Measurements from ENCODE around the gene TNFSF11.

Gene TNFSF11

GRCh38 chr13:42612021-42612765 is 38.2 kb downstream of the TNFSF11 start:
- H3K9me3 ChIP-seq (ENCODE audit: control insufficient read depth, low read length) = no peaks in the 10 kb centered on the region
- H3K36me3 ChIP-seq (ENCODE audit: control insufficient read depth, insufficient read depth, low read length) = no peaks in the 10 kb centered on the region
- no peak overlapping the region for H3K4me3 ChIP-seq (ENCODE audit: extremely low read depth, insufficient read depth, low read length, poor library complexity, severe bottlenecking)
- no peaks in the 10 kb centered on the region for H3K4me1 ChIP-seq (ENCODE audit: control insufficient read depth, insufficient read depth, low read length, poor library complexity, severe bottlenecking)
- WGBS, 2 experiments (ENCODE audit: insufficient coverage in 2 of 2) = 84 to 86% methylated on average over 5 of the region's 7 CpGs
- H3K27ac ChIP-seq (ENCODE audit: low read depth, low read length, severe bottlenecking) = no peak overlapping the region

- H3K4me1 ChIP-seq (ENCODE audit: control insufficient read depth, insufficient read depth, low read length, poor library complexity, severe bottlenecking) = no peaks in the 10 kb centered on the region
- no peak overlapping the region for H3K4me3 ChIP-seq (ENCODE audit: extremely low read depth, insufficient read depth, low read length, poor library complexity, severe bottlenecking)
- no peak overlapping the region for H3K27ac ChIP-seq (ENCODE audit: low read depth, low read length, severe bottlenecking)
- WGBS, 2 experiments (ENCODE audit: insufficient coverage in 2 of 2) = 84 to 87% methylated on average over 3 of the region's 3 CpGs
- no peaks in the 10 kb centered on the region for H3K36me3 ChIP-seq (ENCODE audit: control insufficient read depth, insufficient read depth, low read length)
- H3K9me3 ChIP-seq (ENCODE audit: control insufficient read depth, low read length) = no peaks in the 10 kb centered on the region
Observed at GRCh38 chr13:42614436-42615035, 40.6 kb downstream of the TNFSF11 start.

- Histone ChIP-seq H3K9me3 (ENCODE audit: control insufficient read depth, low read length) (no peaks in the 10 kb centered on the region), H3K27ac (ENCODE audit: low read depth, low read length, severe bottlenecking) (no peak overlapping the region), H3K4me1 (ENCODE audit: control insufficient read depth, insufficient read depth, low read length, poor library complexity, severe bottlenecking) (no peaks in the 10 kb centered on the region), H3K4me3 (ENCODE audit: extremely low read depth, insufficient read depth, low read length, poor library complexity, severe bottlenecking) (no peak overlapping the region), H3K36me3 (ENCODE audit: control insufficient read depth, insufficient read depth, low read length) (no peaks in the 10 kb centered on the region)
- 95 to 97% methylated on average over 5 to 6 of the region's 6 CpGs for WGBS, 2 experiments (ENCODE audit: insufficient coverage in 2 of 2)
Observed at GRCh38 chr13:42615691-42616090, 41.7 kb downstream of the TNFSF11 start.

DNA sequence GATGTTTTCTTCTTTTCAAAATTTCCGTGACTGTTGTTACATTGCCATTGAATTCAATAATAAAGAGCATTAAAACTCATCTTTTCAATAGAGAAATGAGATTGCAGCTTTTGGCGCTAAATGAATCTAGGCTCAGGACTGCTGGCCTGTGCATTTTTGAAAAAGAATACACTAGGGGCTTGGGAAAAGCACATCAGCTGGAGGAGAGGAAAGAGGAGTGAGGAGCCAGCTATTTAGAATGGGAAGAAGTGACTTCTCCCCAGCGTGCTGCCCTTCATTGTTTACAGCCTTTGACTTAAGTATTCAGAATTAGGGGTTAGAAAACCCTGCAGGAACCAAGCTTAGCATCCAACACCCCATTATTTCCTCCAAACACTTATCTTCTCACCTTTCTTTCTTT is 43.3 kb downstream of the TNFSF11 start:
- H3K36me3 ChIP-seq (ENCODE audit: control insufficient read depth, insufficient read depth, low read length) = no peaks in the 10 kb centered on the region
- no peaks in the 10 kb centered on the region for H3K4me1 ChIP-seq (ENCODE audit: control insufficient read depth, insufficient read depth, low read length, poor library complexity, severe bottlenecking)
- H3K4me3 ChIP-seq (ENCODE audit: extremely low read depth, insufficient read depth, low read length, poor library complexity, severe bottlenecking) = no peak overlapping the region
- H3K9me3 ChIP-seq (ENCODE audit: control insufficient read depth, low read length) = no peaks in the 10 kb centered on the region
- no peak overlapping the region for H3K27ac ChIP-seq (ENCODE audit: low read depth, low read length, severe bottlenecking)
- WGBS, 2 experiments (ENCODE audit: insufficient coverage in 2 of 2) = 100% methylated on average over 1 of the region's 3 CpGs; no CpG with 5 or more reads in 1 of the 2 experiments

DNA sequence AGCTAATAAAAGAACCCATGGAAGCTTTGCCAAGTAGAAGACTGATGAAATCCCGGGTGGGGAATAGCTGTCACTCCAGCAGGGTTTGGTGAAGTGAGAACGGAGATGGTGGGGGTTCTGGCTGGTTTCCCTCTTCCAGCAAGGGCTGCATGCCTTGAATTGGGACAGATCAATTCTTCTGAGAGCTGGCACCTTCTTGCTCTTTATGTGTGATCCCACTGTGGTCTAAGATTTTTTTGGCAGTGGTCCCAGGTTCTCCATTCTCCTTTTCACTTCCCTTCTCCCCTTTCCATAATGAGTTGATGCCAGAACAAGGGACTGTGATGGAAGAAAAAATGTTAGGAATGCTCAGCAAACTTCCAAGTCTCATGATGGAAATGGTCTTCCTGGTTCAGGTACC is 50.0 kb downstream of the TNFSF11 start:
- Histone ChIP-seq H3K4me3 (ENCODE audit: extremely low read depth, insufficient read depth, low read length, poor library complexity, severe bottlenecking) (no peak overlapping the region), H3K36me3 (ENCODE audit: control insufficient read depth, insufficient read depth, low read length) (no peaks in the 10 kb centered on the region), H3K4me1 (ENCODE audit: control insufficient read depth, insufficient read depth, low read length, poor library complexity, severe bottlenecking) (no peaks in the 10 kb centered on the region), H3K27ac (ENCODE audit: low read depth, low read length, severe bottlenecking) (no peak overlapping the region), H3K9me3 (ENCODE audit: control insufficient read depth, low read length) (no peaks in the 10 kb centered on the region)
- WGBS, 2 experiments (ENCODE audit: insufficient coverage in 2 of 2) = 75 to 80% methylated on average over 1 to 2 of the region's 2 CpGs

DNA sequence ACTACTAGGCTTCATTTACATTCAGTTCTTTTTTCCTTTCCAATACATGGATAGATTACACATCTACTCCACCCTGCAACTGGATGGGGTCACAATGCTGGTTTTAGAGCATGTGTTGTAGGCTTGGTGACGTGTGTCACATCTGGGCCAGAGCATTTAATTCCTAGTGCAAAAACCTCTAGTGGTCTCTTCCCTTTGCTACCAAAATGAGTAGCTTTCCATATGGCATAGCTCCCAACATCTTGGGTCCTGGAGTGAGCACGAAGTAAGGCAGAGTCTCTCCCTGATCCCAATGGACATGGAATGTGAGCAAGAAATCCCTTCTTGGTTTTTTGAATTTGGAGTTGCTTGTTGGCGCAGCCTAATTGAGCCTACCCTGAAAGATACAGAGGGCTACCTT is 51.7 kb downstream of the TNFSF11 start:
- Histone ChIP-seq H3K9me3 (ENCODE audit: control insufficient read depth, low read length) (no peaks in the 10 kb centered on the region), H3K36me3 (ENCODE audit: control insufficient read depth, insufficient read depth, low read length) (no peaks in the 10 kb centered on the region), H3K4me3 (ENCODE audit: extremely low read depth, insufficient read depth, low read length, poor library complexity, severe bottlenecking) (no peak overlapping the region), H3K4me1 (ENCODE audit: control insufficient read depth, insufficient read depth, low read length, poor library complexity, severe bottlenecking) (peaks cover under 1% of the 10 kb centered on the region), H3K27ac (ENCODE audit: low read depth, low read length, severe bottlenecking) (no peak overlapping the region)
- 91 to 100% methylated on average over 1 to 3 of the region's 3 CpGs for WGBS, 2 experiments (ENCODE audit: insufficient coverage in 2 of 2)

- no peak overlapping the region for H3K4me3 ChIP-seq (ENCODE audit: extremely low read depth, insufficient read depth, low read length, poor library complexity, severe bottlenecking)
- no peaks in the 10 kb centered on the region for H3K36me3 ChIP-seq (ENCODE audit: control insufficient read depth, insufficient read depth, low read length)
- H3K4me1 ChIP-seq (ENCODE audit: control insufficient read depth, insufficient read depth, low read length, poor library complexity, severe bottlenecking) = peaks cover 7% of the 10 kb centered on the region
- no peak overlapping the region for H3K27ac ChIP-seq (ENCODE audit: low read depth, low read length, severe bottlenecking)
- H3K9me3 ChIP-seq (ENCODE audit: control insufficient read depth, low read length) = no peaks in the 10 kb centered on the region
- 82 to 94% methylated on average over 2 to 5 of the region's 5 CpGs for WGBS, 2 experiments (ENCODE audit: insufficient coverage in 2 of 2)
Observed at GRCh38 chr13:42626176-42626860, 52.4 kb downstream of the TNFSF11 start.

DNA sequence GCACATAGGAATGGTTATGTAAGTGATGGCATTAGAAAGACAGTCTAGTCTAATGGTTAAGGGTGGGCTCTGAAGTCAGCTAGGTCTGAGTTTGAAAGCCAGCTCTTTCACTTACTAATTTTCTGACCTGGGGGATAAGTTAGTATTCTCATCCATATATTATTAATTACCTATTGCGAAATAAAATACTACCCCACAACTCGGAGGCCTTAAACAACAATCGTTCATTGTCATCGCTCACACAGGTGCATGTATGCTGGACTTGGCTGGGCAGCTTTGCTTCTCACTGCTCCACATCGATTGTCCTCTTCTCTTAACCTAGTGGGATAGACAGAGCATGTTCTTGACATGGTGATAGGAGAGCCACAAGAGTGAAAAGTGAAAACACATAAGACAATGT is 54.7 kb downstream of the TNFSF11 start:
- Histone ChIP-seq H3K4me1 (ENCODE audit: control insufficient read depth, insufficient read depth, low read length, poor library complexity, severe bottlenecking) (peaks cover 7% of the 10 kb centered on the region), H3K36me3 (ENCODE audit: control insufficient read depth, insufficient read depth, low read length) (no peaks in the 10 kb centered on the region), H3K4me3 (ENCODE audit: extremely low read depth, insufficient read depth, low read length, poor library complexity, severe bottlenecking) (no peak overlapping the region), H3K9me3 (ENCODE audit: control insufficient read depth, low read length) (no peaks in the 10 kb centered on the region), H3K27ac (ENCODE audit: low read depth, low read length, severe bottlenecking) (no peak overlapping the region)
- WGBS, 2 experiments (ENCODE audit: insufficient coverage in 2 of 2) = 94 to 97% methylated on average over 3 of the region's 5 CpGs

DNA sequence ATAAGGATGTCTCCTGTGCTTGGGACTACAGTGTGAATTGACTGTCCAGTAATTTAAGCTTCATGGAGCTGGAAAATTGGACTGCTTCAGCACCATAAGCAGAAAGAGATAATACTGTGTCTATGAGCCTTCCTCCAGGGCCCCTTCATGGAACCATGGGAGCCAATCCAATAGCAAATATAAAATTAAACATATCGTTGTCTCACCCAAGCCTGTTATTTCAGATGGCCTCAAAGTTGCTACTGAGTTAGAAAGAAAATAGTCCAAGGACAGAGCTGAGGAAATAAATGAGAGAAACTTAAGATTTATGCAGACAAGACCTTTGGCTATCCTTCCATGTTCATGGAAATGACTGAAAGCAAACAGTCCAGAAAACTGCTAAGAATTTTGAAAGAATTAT is 57.2 kb downstream of the TNFSF11 start:
- Histone ChIP-seq H3K27ac (ENCODE audit: low read depth, low read length, severe bottlenecking) (no peak overlapping the region), H3K36me3 (ENCODE audit: control insufficient read depth, insufficient read depth, low read length) (no peaks in the 10 kb centered on the region), H3K4me1 (ENCODE audit: control insufficient read depth, insufficient read depth, low read length, poor library complexity, severe bottlenecking) (peaks cover 7% of the 10 kb centered on the region), H3K4me3 (ENCODE audit: extremely low read depth, insufficient read depth, low read length, poor library complexity, severe bottlenecking) (no peak overlapping the region), H3K9me3 (ENCODE audit: control insufficient read depth, low read length) (no peaks in the 10 kb centered on the region)
- WGBS, 2 experiments (ENCODE audit: insufficient coverage in 2 of 2) = no CpG with 5 or more reads among the region's 1 CpG

DNA sequence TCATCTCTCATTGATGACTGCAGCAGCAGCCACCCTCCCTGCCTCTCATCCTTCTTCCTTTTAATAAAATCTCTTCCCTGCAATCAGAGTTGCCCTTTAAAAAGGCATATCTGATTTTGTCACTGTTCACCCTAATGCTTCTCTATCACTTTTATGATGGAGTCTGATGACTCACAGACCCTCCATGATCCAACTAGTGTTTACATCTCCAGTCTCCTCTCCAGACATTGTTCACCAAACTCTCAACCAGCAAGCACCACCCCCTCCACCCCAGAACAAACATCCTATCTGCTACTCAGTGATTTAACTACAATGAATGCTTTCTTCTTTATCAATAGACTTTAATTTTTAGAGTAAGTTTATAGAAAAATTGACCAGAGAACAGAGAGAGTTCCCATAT is 59.5 kb downstream of the TNFSF11 start:
- Histone ChIP-seq H3K4me3 (ENCODE audit: extremely low read depth, insufficient read depth, low read length, poor library complexity, severe bottlenecking) (no peak overlapping the region), H3K4me1 (ENCODE audit: control insufficient read depth, insufficient read depth, low read length, poor library complexity, severe bottlenecking) (peaks cover 7% of the 10 kb centered on the region), H3K36me3 (ENCODE audit: control insufficient read depth, insufficient read depth, low read length) (no peaks in the 10 kb centered on the region), H3K27ac (ENCODE audit: low read depth, low read length, severe bottlenecking) (no peak overlapping the region), H3K9me3 (ENCODE audit: control insufficient read depth, low read length) (no peaks in the 10 kb centered on the region)

GRCh38 chr13:42638101-42638500 is 64.1 kb downstream of the TNFSF11 start:
- H3K27ac ChIP-seq (ENCODE audit: low read depth, low read length, severe bottlenecking) = no peak overlapping the region
- peaks cover 8% of the 10 kb centered on the region for H3K9me3 ChIP-seq (ENCODE audit: control insufficient read depth, low read length)
- H3K36me3 ChIP-seq (ENCODE audit: control insufficient read depth, insufficient read depth, low read length) = no peaks in the 10 kb centered on the region
- WGBS, 2 experiments (ENCODE audit: insufficient coverage in 2 of 2) = 90 to 98% methylated on average over 4 of the region's 5 CpGs
- H3K4me3 ChIP-seq (ENCODE audit: extremely low read depth, insufficient read depth, low read length, poor library complexity, severe bottlenecking) = no peak overlapping the region
- no peaks in the 10 kb centered on the region for H3K4me1 ChIP-seq (ENCODE audit: control insufficient read depth, insufficient read depth, low read length, poor library complexity, severe bottlenecking)

All from mesodermal cell (in vitro differentiated cells).